ENCODE data around the gene IBSP. TPM values are rescaled to one million over a fixed set of nuclear protein-coding genes. Genes with fewer than 3 reads are reported as not detected.

The IBSP gene
- total RNA-seq, 3 donors from 2014 or later = not detected

- TF ChIP-seq CTCF (IDR thresholded peaks at IDR 0.05) = no peak
- Histone ChIP-seq H3K4me3 (no peak overlapping the region), H3K36me3 (ENCODE audit: low read depth) (no peaks in the 10 kb centered on the region), H3K4me1 (ENCODE audit: low read depth) (no peaks in the 10 kb centered on the region), H3K9me3 (no peaks in the 10 kb centered on the region)
- ATAC-seq (peak; percentile 48), DNase-seq (peak in 1 of 3 donors; percentile 5)
- intact Hi-C loops (cut with DNase I, micrococcal nuclease) = loop anchor here (5.0 to 10.0 kb wide), 3 partner anchors 121 to 363 kb away; partner anchors contain the start of gene SPP1 (in 1 of the 2)
These were observed 52.0 kb downstream of the IBSP start for GRCh38 chr4:87851332-87851731.

DNA sequence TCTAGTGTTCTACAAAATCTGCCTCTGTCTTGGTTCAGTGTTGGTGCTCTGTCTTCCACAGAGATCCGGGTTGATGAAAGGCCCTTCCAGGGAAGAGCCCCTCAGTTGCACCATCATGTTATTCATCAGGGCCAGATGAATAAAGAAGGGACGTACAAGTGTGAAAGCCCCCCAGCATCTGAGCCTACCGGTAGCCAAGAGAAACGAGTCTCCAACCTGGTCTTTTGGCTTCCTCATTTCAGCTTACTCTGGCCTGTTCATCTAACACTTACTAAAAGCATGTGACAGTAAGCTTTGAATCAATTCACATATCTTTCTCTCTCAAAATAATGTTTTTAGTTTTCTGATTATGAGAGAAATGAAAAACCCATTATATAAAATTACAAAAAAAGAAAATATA lies 52.6 kb downstream of the IBSP start:
- no peaks in the 10 kb centered on the region for H3K9me3 ChIP-seq

GRCh38 chr4:87853108-87853507 lies 53.8 kb downstream of the IBSP start:
- ATAC-seq = no peak
- intact Hi-C loops (cut with DNase I, micrococcal nuclease) = loop anchor here (5.0 to 10.0 kb wide), 3 partner anchors 119 to 362 kb away; partner anchors contain the start of gene SPP1 (in 1 of the 2)
- Histone ChIP-seq H3K36me3 (ENCODE audit: low read depth) (no peaks in the 10 kb centered on the region), H3K9me3 (no peaks in the 10 kb centered on the region), H3K4me1 (ENCODE audit: low read depth) (no peaks in the 10 kb centered on the region), H3K4me3 (no peak overlapping the region)
- no peak for TF ChIP-seq CTCF (IDR thresholded peaks at IDR 0.05)
- DNase-seq = peak in 1 of 3 donors; percentile 31

More for the DNA sequence above, 52.6 kb downstream of the IBSP start:
- no peak overlapping the region for H3K4me3 ChIP-seq
- ATAC-seq (no peak), DNase-seq (no peak)
- intact Hi-C loops (cut with DNase I, micrococcal nuclease) = loop anchor here (5.0 to 10.0 kb wide), 3 partner anchors 120 to 363 kb away; partner anchors contain the start of gene SPP1 (in 1 of the 2)
- H3K4me1 ChIP-seq (ENCODE audit: low read depth) = no peaks in the 10 kb centered on the region
- no peaks in the 10 kb centered on the region for H3K36me3 ChIP-seq (ENCODE audit: low read depth)
- TF ChIP-seq CTCF (IDR thresholded peaks at IDR 0.05) = no peak

DNA sequence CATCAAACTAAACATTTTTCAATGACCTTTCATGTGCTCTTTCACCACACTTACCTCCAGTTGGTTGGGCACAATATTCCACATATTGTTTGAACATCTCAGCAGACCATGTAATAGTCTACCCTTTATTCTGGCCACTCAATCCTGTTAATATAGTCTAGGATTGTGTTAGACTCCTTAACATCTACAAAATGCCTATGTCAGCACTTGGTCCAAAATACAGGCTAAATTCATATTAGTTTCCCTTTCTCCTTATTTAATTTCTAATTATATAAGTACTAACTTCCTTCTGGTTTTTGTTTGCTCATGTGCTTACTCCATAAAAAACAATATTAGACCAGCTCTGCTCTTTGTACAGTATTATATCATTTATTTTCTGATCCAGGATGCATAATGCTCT lies 54.5 kb downstream of the IBSP start:
- intact Hi-C loops (cut with DNase I, micrococcal nuclease) = loop anchor here (5.0 to 10.0 kb wide), 3 partner anchors 118 to 361 kb away; partner anchors contain the start of gene SPP1 (in 1 of the 2)
- no peak for DNase-seq
- H3K4me3 ChIP-seq = no peak overlapping the region
- TF ChIP-seq CTCF (IDR thresholded peaks at IDR 0.05) = no peak
- H3K9me3 ChIP-seq = no peaks in the 10 kb centered on the region
- H3K36me3 ChIP-seq (ENCODE audit: low read depth) = no peaks in the 10 kb centered on the region
- H3K4me1 ChIP-seq (ENCODE audit: low read depth) = no peaks in the 10 kb centered on the region
- ATAC-seq = no peak

GRCh38 chr4:87855559-87855958 lies 56.2 kb downstream of the IBSP start:
- Histone ChIP-seq H3K9me3 (no peaks in the 10 kb centered on the region), H3K4me3 (no peak overlapping the region), H3K4me1 (ENCODE audit: low read depth) (no peaks in the 10 kb centered on the region), H3K36me3 (ENCODE audit: low read depth) (no peaks in the 10 kb centered on the region)
- ATAC-seq (no peak), DNase-seq (no peak)
- intact Hi-C loops (cut with DNase I, micrococcal nuclease) = loop anchor here (10.0 kb wide), 2 partner anchors 119 to 359 kb away; partner anchors contain the start of gene SPP1 (in 1 of the 2)
- no peak for TF ChIP-seq CTCF (IDR thresholded peaks at IDR 0.05)

All from mucosa of descending colon (tissue), 3 donors.